Fibroblast of lung (primary cell): ENCODE measurements around the gene ARHGAP21. TPM values are rescaled to one million over a fixed set of nuclear protein-coding genes. Genes with fewer than 3 reads are reported as not detected.

Source experiments
- DNase-seq, 2 donors: peaks; one replicate each; pipeline versions ENCODE4 v3.0.0 to v3.0.0-alpha.2; 2010; ENCODE audit warnings: low read depth in 2 of 2
- H2AFZ ChIP-seq: 2 replicates; pipeline ENCODE4 v1.5.1; 2012; ENCODE audit warnings: low read length, control low read depth, inconsistent platforms
- H3K27ac ChIP-seq: 2 replicates; pipeline ENCODE4 v1.5.1; 2011; ENCODE audit warnings: low read length, control low read depth; ENCODE audit not compliant: insufficient read depth
- H3K27me3 ChIP-seq: 2 replicates; pipeline ENCODE4 v1.5.1; 2011; ENCODE audit warnings: mild to moderate bottlenecking, low read length; ENCODE audit not compliant: control insufficient read depth, insufficient read depth
- H3K36me3 ChIP-seq: 2 replicates; pipeline ENCODE4 v1.5.1; 2011; ENCODE audit warnings: low read length; ENCODE audit not compliant: control insufficient read depth, insufficient read depth
- H3K4me1 ChIP-seq: 2 replicates; pipeline ENCODE4 v1.5.1; 2011; ENCODE audit warnings: low read length; ENCODE audit not compliant: control insufficient read depth, insufficient read depth; ENCODE audit errors: extremely low read depth
- H3K4me2 ChIP-seq: 2 replicates; pipeline ENCODE4 v1.5.1; 2011; ENCODE audit warnings: low read length, control low read depth; ENCODE audit not compliant: insufficient read depth; ENCODE audit errors: extremely low read depth
- H3K4me3 ChIP-seq, 4 experiments: fragments of 200-600 bp in 1 of 4; sonication (generic) in 1 of 4; replicated peaks in 1 of 4; 2 replicates each; pipeline ENCODE4 v1.5.1; 2011 to 2016; ENCODE audit warnings: low read length in 4 of 4, low read depth in 3 of 4, mild to moderate bottlenecking in 3 of 4, control low read depth in 2 of 4, inconsistent platforms in 1 of 4, mixed read lengths in 1 of 4; ENCODE audit not compliant: insufficient read depth in 1 of 4; ENCODE audit errors: control extremely low read depth in 1 of 4
- H3K79me2 ChIP-seq: 2 replicates; pipeline ENCODE4 v1.5.1; 2012; ENCODE audit warnings: mild to moderate bottlenecking, low read length, inconsistent platforms; ENCODE audit not compliant: control insufficient read depth, insufficient read depth
- H3K9ac ChIP-seq: 2 replicates; pipeline ENCODE4 v1.5.1; 2011; ENCODE audit warnings: mild to moderate bottlenecking, low read length, control low read depth; ENCODE audit not compliant: insufficient read depth
- H3K9me3 ChIP-seq: 2 replicates; pipeline ENCODE4 v1.5.1; 2012; ENCODE audit warnings: low read depth, low read length; ENCODE audit not compliant: control insufficient read depth, insufficient read depth
- H4K20me1 ChIP-seq: 2 replicates; pipeline ENCODE4 v1.5.1; 2011; ENCODE audit warnings: low read length; ENCODE audit not compliant: control insufficient read depth, insufficient read depth; ENCODE audit errors: extremely low read depth
- CTCF ChIP-seq, 2 donors: IDR thresholded peaks in 1 of 2; conservative IDR thresholded peaks in 1 of 2; 1 replicate in 1 of 2; 2 replicates in 1 of 2; pipeline ENCODE4 v1.5.1; 2011 to 2012; ENCODE audit warnings: low read length in 2 of 2, control low read depth in 1 of 2, inconsistent platforms in 1 of 2, low read depth in 1 of 2, mild to moderate bottlenecking in 1 of 2
- EZH2 ChIP-seq: IDR thresholded peaks from 2 replicates; pipeline ENCODE4 v1.5.1; 2012; ENCODE audit warnings: low read length, control low read depth, mild to moderate bottlenecking; ENCODE audit errors: missing control alignments
- polyA plus RNA-seq, 2 donors: library from polyadenylated mRNA; depleted of rRNA in 1 of 2; stranded (reverse) in 1 of 2; unstranded in 1 of 2; fragments of >200 nt; gene quantifications; 2 replicates each; pipeline ENCODE4 v1.2.1, GENCODE V29; 2011 to 2012; ENCODE audit warnings: missing spikeins in 1 of 2
- total RNA-seq: library from RNA; depleted of rRNA; stranded (reverse); fragments of >200 nt; gene quantifications from 2 replicates; pipeline ENCODE4 v1.2.1, GENCODE V29; 2014

Gene ARHGAP21
- total and polyA plus RNA-seq, 2 donors (not counting 1 experiment from before 2014, with no cell fraction given): 105 to 173 TPM

GRCh38 chr10:24669285-24669852 lies 54.3 kb downstream of the ARHGAP21 start:
- Histone ChIP-seq H3K36me3 (peaks cover 1% of the 10 kb centered on the region), H3K9ac (no peak overlapping the region), H3K9me3 (no peaks in the 10 kb centered on the region), H4K20me1 (no peaks in the 10 kb centered on the region), H3K4me1 (no peaks in the 10 kb centered on the region), H3K4me3 (no peak overlapping the region), H3K27me3 (no peaks in the 10 kb centered on the region), H3K4me2 (no peak overlapping the region), H3K79me2 (peaks cover 45% of the 10 kb centered on the region), H2AFZ (no peak overlapping the region), H3K27ac (no peak overlapping the region)
- no peak for DNase-seq
- TF ChIP-seq EZH2 (no peak), CTCF (conservative IDR thresholded peaks at IDR 0.05 in 1 of 2, IDR thresholded peaks at IDR 0.05 in 1 of 2; ENCODE audit: low read depth in 1 of 2, low read length in 2 of 2) (no peak)

DNA sequence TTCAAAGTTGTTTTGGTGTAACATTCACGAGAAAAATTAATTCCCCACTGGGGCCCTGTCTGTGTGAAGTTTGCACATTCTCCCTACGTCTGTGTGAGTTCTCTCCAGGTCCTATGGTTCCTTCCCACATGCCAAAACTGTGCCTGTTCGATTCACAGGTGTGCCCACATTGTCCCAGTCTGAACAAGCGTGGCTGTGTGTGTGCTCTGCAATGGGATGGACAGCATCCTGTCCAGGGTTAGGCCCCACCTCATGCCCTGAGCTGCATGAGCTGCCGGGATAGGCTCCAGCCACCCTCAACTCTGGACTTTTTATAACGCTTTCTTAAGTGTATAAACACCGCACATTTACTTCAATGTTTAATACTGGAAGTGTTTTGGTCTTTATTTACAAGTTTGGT lies 55.4 kb downstream of the ARHGAP21 start:
- Histone ChIP-seq H3K27ac (no peak overlapping the region), H3K4me3 (no peak overlapping the region), H3K27me3 (no peaks in the 10 kb centered on the region), H2AFZ (no peak overlapping the region), H3K9ac (no peak overlapping the region), H3K4me2 (no peak overlapping the region), H3K79me2 (peaks cover 36% of the 10 kb centered on the region), H3K4me1 (no peaks in the 10 kb centered on the region), H3K9me3 (no peaks in the 10 kb centered on the region), H4K20me1 (no peaks in the 10 kb centered on the region), H3K36me3 (peaks cover 1% of the 10 kb centered on the region)
- no peak for DNase-seq
- TF ChIP-seq EZH2 (no peak), CTCF (conservative IDR thresholded peaks at IDR 0.05 in 1 of 2, IDR thresholded peaks at IDR 0.05 in 1 of 2; ENCODE audit: low read depth in 1 of 2, low read length in 2 of 2) (no peak)

GRCh38 chr10:24664991-24665390 lies 58.7 kb downstream of the ARHGAP21 start:
- Histone ChIP-seq H3K36me3 (peaks cover 1% of the 10 kb centered on the region), H3K9ac (no peak overlapping the region), H3K27me3 (no peaks in the 10 kb centered on the region), H3K79me2 (peaks cover 14% of the 10 kb centered on the region), H2AFZ (no peak overlapping the region), H3K4me3 (no peak overlapping the region), H3K4me1 (no peaks in the 10 kb centered on the region), H4K20me1 (no peaks in the 10 kb centered on the region), H3K9me3 (no peaks in the 10 kb centered on the region), H3K27ac (no peak overlapping the region), H3K4me2 (no peak overlapping the region)
- no peak for TF ChIP-seq CTCF (conservative IDR thresholded peaks at IDR 0.05 in 1 of 2, IDR thresholded peaks at IDR 0.05 in 1 of 2; ENCODE audit: low read depth in 1 of 2, low read length in 2 of 2)
- no peak for TF ChIP-seq EZH2
- no peak for DNase-seq
